Loucy (cell line): ENCODE data around the gene TMTC1.
"Not testable (repeated sequence)": the region's sequence is repeated elsewhere in the genome, so short reads cannot be mapped to it uniquely, and the experiment has no call there.

Source experiments
- H2AFZ ChIP-seq: fragments of 200-600 bp; sonication (generic); 2 replicates; pipeline ENCODE4 v1.6.0; 2016; ENCODE audit warnings: antibody characterized with exemption, mild to moderate bottlenecking, low read length, moderate library complexity
- H3F3A ChIP-seq: fragments of 200-600 bp; 2 replicates; pipeline ENCODE4 v1.6.0; 2016; ENCODE audit warnings: antibody characterized with exemption, low read depth, mild to moderate bottlenecking
- H3K27me3 ChIP-seq: fragments of 200-600 bp; sonication (generic); 2 replicates; pipeline ENCODE4 v1.6.1; 2014; ENCODE audit warnings: low read length, mild to moderate bottlenecking; ENCODE audit not compliant: insufficient read depth, poor library complexity, severe bottlenecking
- H3K36me3 ChIP-seq: fragments of 200-600 bp; sonication (generic); 2 replicates; pipeline ENCODE4 v1.6.1; 2016; ENCODE audit warnings: low read length; ENCODE audit not compliant: insufficient read depth
- H3K4me1 ChIP-seq: fragments of 200-600 bp; sonication (generic); 2 replicates; pipeline ENCODE4 v1.5.1; 2014; ENCODE audit warnings: low read length, mild to moderate bottlenecking; ENCODE audit not compliant: insufficient read depth, poor library complexity, severe bottlenecking
- H3K4me2 ChIP-seq: fragments of 200-600 bp; sonication (generic); 2 replicates; pipeline ENCODE4 v1.6.0; 2014; ENCODE audit warnings: antibody characterized with exemption, low read length, low read depth, mild to moderate bottlenecking; ENCODE audit not compliant: poor library complexity, severe bottlenecking
- H3K4me3 ChIP-seq: fragments of 200-600 bp; sonication (generic); 2 replicates; pipeline ENCODE4 v1.5.1; 2014; ENCODE audit warnings: low read length, mild to moderate bottlenecking, mixed read lengths; ENCODE audit not compliant: poor library complexity, severe bottlenecking
- H3K79me2 ChIP-seq: fragments of 200-600 bp; sonication (generic); 2 replicates; pipeline ENCODE4 v1.6.1; 2014; ENCODE audit warnings: low read length; ENCODE audit not compliant: insufficient read depth
- H3K9ac ChIP-seq: fragments of 200-600 bp; sonication (generic); 2 replicates; pipeline ENCODE4 v1.6.0; 2014; ENCODE audit warnings: mild to moderate bottlenecking, low read depth, low read length, moderate library complexity; ENCODE audit not compliant: poor library complexity, severe bottlenecking
- H3K9me2 ChIP-seq: fragments of 200-600 bp; sonication (generic); replicated peaks from 2 replicates; pipeline ENCODE4 v1.6.1; 2016; ENCODE audit warnings: low read depth, low read length, mixed read lengths
- H3K9me3 ChIP-seq: fragments of 200-600 bp; sonication (generic); 2 replicates; pipeline ENCODE4 v1.6.1; 2014; ENCODE audit warnings: mild to moderate bottlenecking, antibody characterized with exemption, low read length, low read depth; ENCODE audit not compliant: insufficient read depth
- H4K20me1 ChIP-seq: fragments of 200-600 bp; sonication (generic); 2 replicates; pipeline ENCODE4 v1.6.0; 2014; ENCODE audit warnings: antibody characterized with exemption, low read length, mild to moderate bottlenecking; ENCODE audit not compliant: insufficient read depth, poor library complexity, severe bottlenecking
- EZH2phosphoT487 ChIP-seq: fragments of 200-600 bp; IDR thresholded peaks from 2 replicates; pipeline ENCODE4 v1.6.1; 2018; ENCODE audit warnings: antibody characterized with exemption, mild to moderate bottlenecking, moderate library complexity, borderline replicate concordance
- TF ChIP-seq, protein P1 (sequence below): fragments of 200-600 bp; sonication (generic); conservative IDR thresholded peaks from 2 replicates; pipeline ENCODE4 v1.5.1; 2014; ENCODE audit warnings: mild to moderate bottlenecking, antibody characterized with exemption, low read length

The TMTC1 gene

DNA sequence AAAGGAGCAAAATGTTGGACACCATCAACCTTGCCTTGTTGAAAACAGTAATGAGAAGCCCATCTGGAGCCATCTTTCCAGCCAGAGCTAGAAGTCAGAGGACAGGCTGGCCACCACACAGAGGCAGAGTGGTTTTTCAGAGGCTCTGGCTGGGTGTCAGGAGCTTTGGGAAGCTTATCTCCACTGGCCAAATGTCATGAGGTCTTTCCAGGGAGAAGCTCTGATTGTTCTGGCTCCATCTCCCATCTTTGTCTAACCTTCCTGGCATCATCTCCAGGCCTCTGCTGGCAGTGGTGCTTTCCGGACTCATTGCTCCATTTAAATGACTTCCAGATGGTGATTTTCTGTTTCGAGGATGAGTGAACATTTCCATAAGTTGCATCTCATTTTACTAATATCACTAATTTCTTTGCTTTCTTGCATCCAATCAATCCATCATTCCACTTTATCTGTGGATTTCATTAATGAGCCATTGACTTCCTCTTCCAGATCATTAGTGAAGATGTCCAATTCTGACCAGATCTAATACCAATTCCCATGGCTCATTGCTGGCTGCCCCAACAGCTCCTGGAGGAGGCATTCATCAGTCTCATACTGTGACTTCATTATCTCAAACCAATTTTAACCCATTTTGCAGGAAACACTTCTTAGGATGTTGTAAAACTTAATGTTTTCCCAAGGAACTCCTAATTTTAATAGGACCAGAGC, 35.3 kb upstream of the TMTC1 start:
- H3K36me3 ChIP-seq: no peaks in the 10 kb centered on the region
- no peaks in the 10 kb centered on the region for H3K9me2 ChIP-seq
- no peak overlapping the region for H3K9ac ChIP-seq
- H2AFZ ChIP-seq: no peak overlapping the region
- TF ChIP-seq EZH2phosphoT487: no peak
- TF ChIP-seq, protein P1, sequence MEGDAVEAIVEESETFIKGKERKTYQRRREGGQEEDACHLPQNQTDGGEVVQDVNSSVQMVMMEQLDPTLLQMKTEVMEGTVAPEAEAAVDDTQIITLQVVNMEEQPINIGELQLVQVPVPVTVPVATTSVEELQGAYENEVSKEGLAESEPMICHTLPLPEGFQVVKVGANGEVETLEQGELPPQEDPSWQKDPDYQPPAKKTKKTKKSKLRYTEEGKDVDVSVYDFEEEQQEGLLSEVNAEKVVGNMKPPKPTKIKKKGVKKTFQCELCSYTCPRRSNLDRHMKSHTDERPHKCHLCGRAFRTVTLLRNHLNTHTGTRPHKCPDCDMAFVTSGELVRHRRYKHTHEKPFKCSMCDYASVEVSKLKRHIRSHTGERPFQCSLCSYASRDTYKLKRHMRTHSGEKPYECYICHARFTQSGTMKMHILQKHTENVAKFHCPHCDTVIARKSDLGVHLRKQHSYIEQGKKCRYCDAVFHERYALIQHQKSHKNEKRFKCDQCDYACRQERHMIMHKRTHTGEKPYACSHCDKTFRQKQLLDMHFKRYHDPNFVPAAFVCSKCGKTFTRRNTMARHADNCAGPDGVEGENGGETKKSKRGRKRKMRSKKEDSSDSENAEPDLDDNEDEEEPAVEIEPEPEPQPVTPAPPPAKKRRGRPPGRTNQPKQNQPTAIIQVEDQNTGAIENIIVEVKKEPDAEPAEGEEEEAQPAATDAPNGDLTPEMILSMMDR: no peak
- H3K79me2 ChIP-seq: no peaks in the 10 kb centered on the region
- H3K4me2 ChIP-seq: no peak overlapping the region
- H3K4me3 ChIP-seq: no peak overlapping the region
- H3K27me3 ChIP-seq: no peaks in the 10 kb centered on the region
- no peaks in the 10 kb centered on the region for H4K20me1 ChIP-seq
- H3F3A ChIP-seq: no peaks in the 10 kb centered on the region
- H3K4me1 ChIP-seq: no peaks in the 10 kb centered on the region
- no peaks in the 10 kb centered on the region for H3K9me3 ChIP-seq

DNA sequence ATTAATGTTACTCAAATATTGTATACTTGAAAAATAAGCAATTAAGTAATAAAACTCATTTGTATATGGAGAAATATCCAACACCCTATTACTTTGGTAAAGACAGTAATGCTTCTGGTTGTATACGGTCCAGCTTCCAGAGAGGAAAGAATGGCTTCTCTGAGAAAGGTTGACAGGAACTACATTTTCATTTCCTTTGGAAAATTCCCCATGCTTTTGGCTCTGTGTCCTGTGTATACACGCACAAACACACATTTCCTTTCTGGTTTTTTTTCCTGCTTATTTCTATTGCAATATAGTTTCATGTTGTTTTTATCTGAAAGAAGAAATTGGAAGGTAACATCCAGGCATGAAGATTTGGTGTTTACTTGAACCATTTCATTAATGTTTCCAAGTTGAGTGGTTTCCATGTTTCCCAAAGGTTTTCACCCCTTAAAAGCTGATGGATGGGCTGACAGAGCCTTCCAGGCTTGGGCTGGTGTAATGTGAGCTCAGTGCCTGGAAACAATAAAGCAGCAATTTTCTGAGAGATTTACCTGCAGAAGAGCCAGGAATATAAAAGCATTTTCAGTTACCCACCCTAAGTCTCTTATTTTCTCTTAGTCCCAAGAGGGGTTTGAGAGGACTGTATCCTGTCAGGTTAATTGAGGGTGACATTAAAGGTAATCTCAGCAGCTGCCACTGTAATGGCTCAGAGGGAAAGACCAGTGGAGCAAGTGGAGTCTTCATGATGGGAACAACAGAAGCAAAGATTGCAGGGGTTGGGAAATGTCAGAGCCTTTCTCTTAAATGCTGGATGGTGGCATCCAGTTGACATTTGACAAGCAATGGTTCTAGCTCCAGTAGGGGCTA, 33.4 kb upstream of the TMTC1 start:
- Histone ChIP-seq H3K9me3 (no peaks in the 10 kb centered on the region), H3K79me2 (no peaks in the 10 kb centered on the region), H2AFZ (no peak overlapping the region), H3K4me1 (no peaks in the 10 kb centered on the region), H3K4me2 (no peak overlapping the region), H3F3A (no peaks in the 10 kb centered on the region), H3K9ac (no peak overlapping the region), H3K4me3 (no peak overlapping the region), H3K9me2 (no peaks in the 10 kb centered on the region), H3K36me3 (no peaks in the 10 kb centered on the region), H3K27me3 (no peaks in the 10 kb centered on the region), H4K20me1 (no peaks in the 10 kb centered on the region)
- TF ChIP-seq EZH2phosphoT487: no peak
- TF ChIP-seq, protein P1: no peak

GRCh38 chr12:29809616-29810361, 26.0 kb upstream of the TMTC1 start:
- not testable (repeated sequence) for H3K9me2 ChIP-seq, H3K27me3 ChIP-seq, H3K4me1 ChIP-seq, H3F3A ChIP-seq, H4K20me1 ChIP-seq, H3K4me3 ChIP-seq, H3K9me3 ChIP-seq, H3K9ac ChIP-seq, H2AFZ ChIP-seq, H3K79me2 ChIP-seq, H3K36me3 ChIP-seq, H3K4me2 ChIP-seq
